Retina (tissue), 1 donor: ENCODE results near the gene PPP1R9A.

Experiments
- DNase-seq: peaks from one replicate; pipeline ENCODE4 v3.0.0-alpha.2; 2016

Gene PPP1R9A

GRCh38 chr7:94907026-94907810 is at the start of gene PPP1R9A:
Gene PPP1R9A (plus strand): TSS chr7:94907594. CDS start chr7:94910114, 2,520 bp downstream.
- DNase-seq: peak; percentile 88

DNA sequence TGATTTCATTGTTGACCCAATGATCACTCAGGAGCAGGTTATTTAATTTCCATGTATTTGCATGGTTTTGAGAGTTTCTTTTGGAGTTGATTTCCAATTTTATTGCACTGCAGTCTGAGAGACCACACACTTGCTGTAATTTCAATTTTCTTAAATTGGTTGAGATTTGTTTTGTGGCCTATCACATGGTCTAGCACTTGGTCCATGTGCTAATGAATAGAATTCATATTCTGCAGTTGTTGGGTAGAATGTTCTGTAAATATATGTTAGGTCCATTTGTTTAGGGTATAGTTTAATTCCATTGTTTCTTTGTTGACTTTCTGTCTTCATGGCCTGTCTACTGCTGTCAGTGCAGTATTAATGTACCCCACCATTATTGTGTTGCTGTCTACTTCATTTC is 36.3 kb upstream of the PPP1R9A start:
- DNase-seq: no peak

GRCh38 chr7:94873239-94873638 is 34.2 kb upstream of the PPP1R9A start:
- DNase-seq: no peak

DNA sequence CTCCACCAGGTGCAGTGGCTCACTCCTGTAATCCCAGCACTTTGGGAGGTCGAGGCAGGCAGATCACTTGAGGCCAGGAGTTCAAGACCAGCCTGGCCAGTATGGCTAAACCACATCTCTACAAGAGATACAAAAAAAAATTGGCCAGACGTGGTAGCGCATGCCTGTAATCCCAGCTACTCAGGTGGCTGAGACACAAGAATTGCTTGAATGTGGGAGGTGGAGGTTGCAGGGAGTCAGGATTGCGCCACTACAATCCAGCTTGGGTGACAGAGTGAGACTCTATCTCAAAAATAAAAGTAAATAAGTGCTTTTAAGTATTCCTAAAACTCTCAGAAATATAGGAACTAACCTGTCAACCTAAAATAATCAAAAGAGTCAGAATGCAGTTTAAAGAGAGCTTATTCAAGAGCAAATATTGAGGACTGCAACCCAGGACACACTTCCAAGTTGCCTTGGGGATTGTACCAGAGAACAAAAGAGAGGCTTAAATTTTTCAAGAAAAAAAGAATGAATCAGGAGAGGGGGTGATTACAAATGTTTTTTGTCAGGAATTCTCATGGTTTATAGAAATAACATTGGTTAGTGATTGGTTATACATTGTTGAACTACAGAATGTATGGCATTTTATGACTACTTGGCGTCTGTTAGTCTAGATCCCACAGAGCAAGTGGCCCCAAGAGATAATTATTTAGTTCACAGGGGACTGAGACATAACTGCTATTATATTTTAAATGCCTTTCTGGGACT is 33.2 kb upstream of the PPP1R9A start:
- DNase-seq: no peak

- no peak for DNase-seq
Measured at GRCh38 chr7:94875201-94875600, 32.2 kb upstream of the PPP1R9A start.

GRCh38 chr7:94877731-94878670 is 29.4 kb upstream of the PPP1R9A start:
- no peak for DNase-seq

DNA sequence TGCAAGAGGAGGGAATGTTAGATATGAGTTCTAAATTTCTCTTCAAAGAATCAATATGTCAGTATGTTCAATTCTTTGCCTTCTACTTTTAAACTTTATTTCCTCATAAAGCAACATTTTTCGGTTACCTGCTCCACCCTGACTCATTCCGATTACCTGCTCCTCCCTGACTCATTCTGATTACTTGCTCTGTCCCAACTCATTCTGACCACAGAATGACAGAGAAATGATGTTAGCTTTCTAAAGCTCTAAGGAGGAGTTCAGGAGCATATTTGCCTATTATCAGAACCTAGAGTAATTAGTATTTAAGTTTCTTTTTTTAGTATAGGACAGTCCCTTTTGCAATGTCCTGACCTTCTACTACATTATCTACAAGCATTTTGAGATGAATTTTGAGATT is 24.5 kb upstream of the PPP1R9A start:
- DNase-seq: no peak

- DNase-seq: no peak
Measured at GRCh38 chr7:94883616-94884015, 23.8 kb upstream of the PPP1R9A start.

DNA sequence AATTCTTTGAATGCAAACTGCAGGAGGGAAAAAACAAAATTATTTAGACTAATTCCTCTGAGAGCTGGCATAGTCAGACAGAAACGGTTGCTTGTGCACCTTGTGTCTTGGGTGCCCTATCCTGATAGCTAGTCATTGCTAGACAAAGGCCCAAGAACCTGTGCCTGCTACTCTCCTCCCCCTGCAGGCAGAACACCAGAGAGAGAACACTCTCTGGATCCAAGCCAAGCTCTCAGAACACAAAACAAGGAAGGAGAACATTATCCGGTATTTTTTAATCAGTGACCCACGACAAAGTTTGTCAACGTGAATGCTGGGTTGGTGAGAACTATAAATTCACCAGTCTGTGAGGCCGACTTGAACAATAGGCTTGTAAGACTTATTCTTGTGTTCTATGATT is 18.8 kb upstream of the PPP1R9A start:
- no peak for DNase-seq

- DNase-seq: no peak
Measured at GRCh38 chr7:94888995-94889523, 18.3 kb upstream of the PPP1R9A start.

GRCh38 chr7:94890216-94890615 is 17.2 kb upstream of the PPP1R9A start:
- no peak for DNase-seq

- DNase-seq: no peak
Measured at GRCh38 chr7:94893661-94894060, 13.7 kb upstream of the PPP1R9A start.

DNA sequence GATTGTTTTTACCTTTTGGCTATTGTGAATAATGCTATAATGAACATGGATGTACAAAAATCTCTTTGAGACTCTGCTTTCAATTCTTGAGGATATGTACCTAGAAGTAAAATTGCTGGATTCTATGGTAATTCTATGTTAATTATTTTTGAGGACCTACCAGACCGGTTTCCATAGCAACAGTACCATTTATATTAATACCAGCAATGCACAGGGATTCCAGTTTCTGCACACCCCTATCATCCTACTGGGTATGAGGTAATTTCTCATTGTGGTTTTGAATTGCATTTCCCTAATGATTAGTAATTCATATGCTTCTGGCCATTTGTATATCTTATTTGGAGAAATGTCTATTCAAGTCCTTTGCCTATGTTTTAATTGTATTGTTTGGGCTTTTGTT is 9.9 kb upstream of the PPP1R9A start:
- DNase-seq: no peak

GRCh38 chr7:94898340-94898739 is 9.1 kb upstream of the PPP1R9A start:
- no peak for DNase-seq

- no peak for DNase-seq
Measured at GRCh38 chr7:94901981-94902380, 5.4 kb upstream of the PPP1R9A start.

GRCh38 chr7:94903971-94904370 is 3.4 kb upstream of the PPP1R9A start:
- DNase-seq: no peak

- no peak for DNase-seq
Measured at GRCh38 chr7:94904982-94905381, 2.4 kb upstream of the PPP1R9A start.

- DNase-seq: no peak
Measured at GRCh38 chr7:94906065-94906851, 1.1 kb upstream of the PPP1R9A start.

- DNase-seq: no peak
Measured at GRCh38 chr7:94907811-94908322, 473 bp downstream of the PPP1R9A start.

GRCh38 chr7:94908323-94909178 is 1.2 kb downstream of the PPP1R9A start:
- peak; percentile 92 for DNase-seq

DNA sequence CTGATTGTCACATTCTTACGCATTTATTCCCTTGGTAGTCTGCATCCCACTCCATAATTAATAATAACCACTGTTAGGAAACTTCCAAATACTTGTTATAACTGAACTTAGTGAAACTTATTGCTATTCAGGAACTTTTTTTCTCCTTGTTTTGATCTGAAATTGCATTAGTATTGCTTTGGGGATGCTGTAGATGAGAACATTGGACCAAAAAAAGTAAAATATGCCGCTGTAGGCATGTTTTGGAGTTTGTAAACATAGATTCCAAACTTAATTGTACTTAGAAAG is 1.7 kb downstream of the PPP1R9A start:
- no peak for DNase-seq
